H1 (cell line): ENCODE measurements around the gene PELI2. TPM values are rescaled to one million over a fixed set of nuclear protein-coding genes. Genes with fewer than 3 reads are reported as not detected.

Experiments
- CTCF ChIA-PET: fragments of 300-600 bp; sonication (Branson Sonifier 250); formaldehyde crosslinking; loops from one replicate; lab custom pipeline; 2021; ENCODE audit not compliant: partially characterized antibody; lab: Charles Lee
- POLR2A ChIA-PET: fragments of 300-600 bp; sonication (Branson Sonifier 250); formaldehyde crosslinking; loops from one replicate; lab custom pipeline; 2021; ENCODE audit warnings: inconsistent platforms; ENCODE audit not compliant: partially characterized antibody; lab: Charles Lee
- DNase-seq, 2 experiments: peaks; one replicate each; pipeline versions ENCODE4 v3.0.0 to v3.0.0-alpha.2; 2010 to 2022; ENCODE audit warnings: low spot score in 2 of 2, low read depth in 1 of 2, mixed read lengths in 1 of 2
- FAIRE-seq: peaks from 2 replicates; lab custom pipeline; 2011; peaks lifted over from hg19 to GRCh38; lab: Jason Lieb, UNC
- H2AFZ ChIP-seq: 2 replicates; pipeline ENCODE4 v1.8.1; 2012; ENCODE audit warnings: low read length, inconsistent platforms
- H2AK5ac ChIP-seq: 2 replicates; pipeline ENCODE4 v1.6.1; 2013; ENCODE audit warnings: low read depth, low read length
- H2BK120ac ChIP-seq: replicated peaks from 2 replicates; pipeline ENCODE3; 2013; ENCODE audit warnings: low read depth, low read length, inconsistent platforms
- H2BK12ac ChIP-seq: 2 replicates; pipeline ENCODE4 v1.6.1; 2013; ENCODE audit warnings: low read depth, low read length
- H2BK15ac ChIP-seq: 2 replicates; pipeline ENCODE4 v1.6.1; 2013; ENCODE audit warnings: low read length
- H2BK20ac ChIP-seq: 2 replicates; pipeline ENCODE4 v1.6.1; 2013; ENCODE audit warnings: low read length
- H2BK5ac ChIP-seq: 2 replicates; pipeline ENCODE4 v1.6.1; 2013; ENCODE audit warnings: low read depth, low read length
- H3K14ac ChIP-seq: 2 replicates; pipeline ENCODE4 v1.6.1; 2013; ENCODE audit warnings: inconsistent platforms; ENCODE audit not compliant: insufficient read length
- H3K18ac ChIP-seq: 2 replicates; pipeline ENCODE4 v1.6.1; 2013; ENCODE audit warnings: low read length; ENCODE audit errors: extremely low read depth
- H3K23ac ChIP-seq: 2 replicates; pipeline ENCODE4 v1.6.1; 2013; ENCODE audit warnings: inconsistent platforms; ENCODE audit not compliant: insufficient read length
- H3K23me2 ChIP-seq: 2 replicates; pipeline ENCODE4 v1.6.1; 2013; ENCODE audit warnings: low read depth, low read length
- H3K27ac ChIP-seq: 2 replicates; pipeline ENCODE4 v1.6.1; 2011; ENCODE audit warnings: low read depth, low read length, inconsistent platforms
- H3K27me3 ChIP-seq, 4 experiments: replicated peaks in 1 of 4; 1 replicate in 1 of 4; 2 replicates in 3 of 4; pipeline versions ENCODE4 v1.6.1 to v1.8.1; 2011 to 2013; ENCODE audit warnings: low read length in 3 of 4, mild to moderate bottlenecking in 3 of 4, inconsistent platforms in 2 of 4, mixed read lengths in 2 of 4, moderate library complexity in 1 of 4; ENCODE audit not compliant: control insufficient read depth in 3 of 4, insufficient read depth in 3 of 4; ENCODE audit errors: extremely low read depth in 1 of 4
- H3K36me3 ChIP-seq, 4 experiments: 2 replicates each; pipeline versions ENCODE4 v1.6.1 to v1.8.1; 2011 to 2013; ENCODE audit warnings: mild to moderate bottlenecking in 4 of 4, low read length in 3 of 4, moderate library complexity in 2 of 4, control low read depth in 1 of 4, inconsistent platforms in 1 of 4; ENCODE audit not compliant: insufficient read depth in 4 of 4, control insufficient read depth in 2 of 4
- H3K4ac ChIP-seq: replicated peaks from 2 replicates; pipeline ENCODE3; 2013; ENCODE audit warnings: low read length, low read depth, mixed read lengths, inconsistent platforms; ENCODE audit not compliant: insufficient read length
- H3K4me1 ChIP-seq, 4 experiments: replicated peaks in 1 of 4; 1 replicate in 1 of 4; 2 replicates in 3 of 4; pipeline versions ENCODE4 v1.6.1 to v1.8.1; 2011 to 2013; ENCODE audit warnings: low read length in 3 of 4, inconsistent platforms in 2 of 4, mixed read lengths in 1 of 4; ENCODE audit not compliant: insufficient read depth in 4 of 4, control insufficient read depth in 3 of 4
- H3K4me2 ChIP-seq, 2 experiments: 2 replicates each; pipeline versions ENCODE4 v1.6.1 to v1.8.1; 2011 to 2013; ENCODE audit warnings: low read depth in 2 of 2, low read length in 2 of 2, control low read depth in 1 of 2, inconsistent platforms in 1 of 2, mild to moderate bottlenecking in 1 of 2; ENCODE audit not compliant: insufficient read depth in 1 of 2
- H3K4me3 ChIP-seq, 4 experiments: fragments of 200-600, 300-600 bp in 1 of 4; sonication (generic), shearing (Covaris generic), sonication (Bioruptor Twin) in 1 of 4; 2 replicates each; pipeline versions ENCODE4 v1.5.1 to v1.8.1; 2011 to 2016; ENCODE audit warnings: low read length in 4 of 4, low read depth in 3 of 4, control low read depth in 2 of 4, inconsistent platforms in 2 of 4, mild to moderate bottlenecking in 2 of 4, mixed read lengths in 1 of 4, moderate library complexity in 1 of 4; ENCODE audit not compliant: insufficient read depth in 2 of 4; ENCODE audit errors: extremely low read depth in 1 of 4
- H3K56ac ChIP-seq: replicated peaks from 2 replicates; pipeline ENCODE3; 2013; ENCODE audit warnings: low read depth, mild to moderate bottlenecking, mixed read lengths, low read length, inconsistent platforms; ENCODE audit not compliant: insufficient read length
- H3K79me1 ChIP-seq: 2 replicates; pipeline ENCODE4 v1.6.1; 2013; ENCODE audit warnings: low read depth, low read length, control low read depth
- H3K79me2 ChIP-seq, 2 experiments: 2 replicates each; pipeline versions ENCODE4 v1.6.1 to v1.8.1; 2012 to 2013; ENCODE audit warnings: low read length in 2 of 2, mild to moderate bottlenecking in 2 of 2, inconsistent platforms in 1 of 2; ENCODE audit not compliant: insufficient read depth in 2 of 2, control insufficient read depth in 1 of 2
- H3K9ac ChIP-seq, 4 experiments: replicated peaks in 1 of 4; 1 replicate in 1 of 4; 2 replicates in 3 of 4; pipeline versions ENCODE4 v1.6.1 to v1.8.1; 2011 to 2013; ENCODE audit warnings: low read depth in 3 of 4, low read length in 3 of 4, control low read depth in 2 of 4, mild to moderate bottlenecking in 2 of 4, moderate library complexity in 2 of 4, inconsistent platforms in 1 of 4; ENCODE audit errors: extremely low read depth in 1 of 4
- H3K9me3 ChIP-seq, 2 experiments: 2 replicates each; pipeline versions ENCODE4 v1.6.1 to v1.8.1; 2012 to 2013; ENCODE audit warnings: mild to moderate bottlenecking in 2 of 2, moderate library complexity in 2 of 2, control low read depth in 1 of 2, inconsistent platforms in 1 of 2, low read depth in 1 of 2, low read length in 1 of 2, mixed read lengths in 1 of 2; ENCODE audit not compliant: insufficient read depth in 2 of 2
- H4K20me1 ChIP-seq, 2 experiments: replicated peaks in 1 of 2; 2 replicates each; pipeline versions ENCODE3 to v1.8.1; 2011 to 2013; ENCODE audit warnings: inconsistent platforms in 2 of 2, low read length in 2 of 2, mild to moderate bottlenecking in 1 of 2; ENCODE audit not compliant: insufficient read depth in 2 of 2, control insufficient read depth in 1 of 2
- H4K5ac ChIP-seq: 2 replicates; pipeline ENCODE4 v1.6.1; 2013; ENCODE audit warnings: low read length, low read depth, mixed read lengths, inconsistent platforms; ENCODE audit not compliant: insufficient read length
- H4K8ac ChIP-seq: 2 replicates; pipeline ENCODE4 v1.8.0; 2013; ENCODE audit warnings: mild to moderate bottlenecking, moderate library complexity, low read length, inconsistent platforms; ENCODE audit not compliant: insufficient read depth; ENCODE audit errors: extremely low read depth
- H4K91ac ChIP-seq: replicated peaks from 2 replicates; pipeline ENCODE3; 2013; ENCODE audit warnings: low read length, mixed read lengths, inconsistent platforms; ENCODE audit not compliant: insufficient read length
- EP300 ChIP-seq, 2 experiments: IDR thresholded peaks; 1 replicate in 1 of 2; 2 replicates in 1 of 2; pipeline ENCODE4 v1.6.1; 2011 to 2012; ENCODE audit warnings: low read depth in 2 of 2, low read length in 2 of 2, mild to moderate bottlenecking in 2 of 2, borderline replicate concordance in 1 of 2, inconsistent platforms in 1 of 2, moderate library complexity in 1 of 2
- RAD21 ChIP-seq, 2 experiments: IDR thresholded peaks in 1 of 2; conservative IDR thresholded peaks in 1 of 2; 2 replicates each; pipeline ENCODE4 v1.6.1; 2011; ENCODE audit warnings: low read depth in 2 of 2, low read length in 2 of 2, improper control_type of control experiment in 1 of 2, inconsistent platforms in 1 of 2, mild to moderate bottlenecking in 1 of 2, moderate library complexity in 1 of 2
- RXRA ChIP-seq: IDR thresholded peaks from 2 replicates; pipeline ENCODE4 v1.6.1; 2011; ENCODE audit warnings: low read depth, mild to moderate bottlenecking, low read length, moderate library complexity; ENCODE audit not compliant: insufficient read depth
- WGBS, 2 experiments: shearing (Covaris generic) in 1 of 2; methylation state at CpG; one replicate each; pipeline versions ENCODE4 v1.1.6 to v1.1.7; 2013 to 2015; ENCODE audit warnings: low lambda C conversion rate in 2 of 2, mixed read lengths in 2 of 2, inconsistent platforms in 1 of 2, low coverage in 1 of 2, missing lambda C conversion rate in 1 of 2; ENCODE audit not compliant: insufficient replicate concordance in 2 of 2, insufficient coverage in 1 of 2, insufficient read length in 1 of 2; ENCODE audit errors: extremely low coverage in 1 of 2, missing lambda C conversion rate in 1 of 2; 5-methylcytosine and 5-hydroxymethylcytosine counted together
- polyA plus RNA-seq, 7 experiments: library from polyadenylated mRNA; depleted of rRNA in 3 of 7; stranded (reverse) in 5 of 7; unstranded in 2 of 7; fragments of >200 nt in 5 of 7; fragments of 200-250 nt in 2 of 7; gene quantifications; 1 replicate in 5 of 7; 2 replicates in 1 of 7; 4 replicates in 1 of 7; pipeline versions ENCODE4 v1.2.1 to v1.2.3, GENCODE V29; 2011 to 2013; ENCODE audit warnings: missing spikeins in 2 of 7, mixed read lengths in 2 of 7
- total RNA-seq: library from RNA; stranded (reverse); fragmentation: NEBNext Ultra II Directional; extraction: Animal tissue kit (Norgen Biotek cat#: 25700); gene quantifications from 2 replicates; pipeline ENCODE4 v1.2.1, GENCODE V29; 2021
- TF ChIP-seq, protein P1 (sequence below), 3 experiments: IDR thresholded peaks; 1 replicate in 2 of 3; 2 replicates in 1 of 3; pipeline versions ENCODE4 v1.5.1 to v1.6.1; 2011; ENCODE audit warnings: low read length in 3 of 3, mild to moderate bottlenecking in 3 of 3, inconsistent platforms in 2 of 3, low read depth in 1 of 3, moderate library complexity in 1 of 3; ENCODE audit not compliant: insufficient read depth in 1 of 3; ENCODE audit errors: control extremely low read depth in 1 of 3

Gene PELI2
- total and polyA plus RNA-seq, 2 of the 8 experiments (the other 6 are each of a cell fraction or from before 2014, with no cell fraction given) = 14.6 to 25.7 TPM

DNA sequence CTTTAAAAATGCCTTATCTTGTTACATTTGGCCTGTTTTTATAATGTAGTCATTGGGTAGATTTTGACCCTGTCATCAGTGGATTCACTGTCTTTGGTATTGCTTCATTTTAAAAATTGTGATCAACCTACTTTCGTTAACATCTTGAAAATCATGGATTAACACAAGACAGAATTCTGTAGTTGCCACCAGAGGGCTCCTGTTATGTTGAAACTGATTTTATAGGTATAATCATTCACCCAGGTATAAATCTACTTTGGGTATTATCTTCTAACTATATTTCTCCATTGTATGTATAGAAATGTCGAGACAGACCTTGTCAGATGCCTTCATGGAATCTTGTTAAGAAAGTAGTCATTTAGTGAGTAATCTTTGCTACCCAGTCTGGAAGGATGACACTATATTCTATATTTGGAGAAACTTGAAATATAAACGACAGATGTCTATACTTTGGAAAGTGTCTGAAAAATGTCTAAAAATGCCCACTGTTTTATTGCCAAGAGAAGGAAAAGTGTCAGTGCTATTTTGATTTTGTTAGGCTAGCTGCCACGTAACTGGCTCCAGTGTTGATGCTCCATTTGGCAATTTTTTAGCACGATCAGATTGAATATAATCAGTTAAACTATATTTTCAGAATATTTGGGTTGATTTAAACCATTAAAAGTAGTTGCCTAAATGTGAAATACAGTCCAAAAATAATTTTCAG lies 129.4 kb downstream of the PELI2 start:
- DNase-seq (no peak), FAIRE-seq (no peak)
- H3K27ac ChIP-seq = no peak overlapping the region
- H2BK12ac ChIP-seq = no peak overlapping the region
- ChIA-PET POLR2A (no interaction called here), CTCF (no interaction called here)
- no peak overlapping the region for H3K56ac ChIP-seq
- no peaks in the 10 kb centered on the region for H3K23me2 ChIP-seq
- H4K91ac ChIP-seq = no peak overlapping the region
- H2BK15ac ChIP-seq = no peak overlapping the region
- no peaks in the 10 kb centered on the region for H3K27me3 ChIP-seq
- WGBS, 2 experiments = 74% methylated on average over 5 of the region's 5 CpGs; no CpG with 5 or more reads in 1 of the 2 experiments
- no peak overlapping the region for H4K8ac ChIP-seq
- H3K79me2 ChIP-seq = no peaks in the 10 kb centered on the region
- H3K4ac ChIP-seq = no peak overlapping the region
- no peak overlapping the region for H3K18ac ChIP-seq
- no peak overlapping the region for H2AK5ac ChIP-seq
- H2BK20ac ChIP-seq = no peak overlapping the region
- H3K4me2 ChIP-seq = no peak overlapping the region
- H3K23ac ChIP-seq = no peak overlapping the region
- H3K79me1 ChIP-seq = no peaks in the 10 kb centered on the region
- TF ChIP-seq RAD21 (IDR thresholded peaks at IDR 0.05 in 1 of 2, conservative IDR thresholded peaks at IDR 0.05 in 1 of 2; ENCODE audit: low read depth in 2 of 2, low read length in 2 of 2) = peak in 1 of 2 experiments; percentile 20; a peak in 2 of 4 replicates
- no peak for TF ChIP-seq RXRA
- no peak for TF ChIP-seq EP300 (IDR thresholded peaks at IDR 0.05; ENCODE audit: borderline replicate concordance in 1 of 2, low read depth in 2 of 2, low read length in 2 of 2)
- TF ChIP-seq, protein P1, sequence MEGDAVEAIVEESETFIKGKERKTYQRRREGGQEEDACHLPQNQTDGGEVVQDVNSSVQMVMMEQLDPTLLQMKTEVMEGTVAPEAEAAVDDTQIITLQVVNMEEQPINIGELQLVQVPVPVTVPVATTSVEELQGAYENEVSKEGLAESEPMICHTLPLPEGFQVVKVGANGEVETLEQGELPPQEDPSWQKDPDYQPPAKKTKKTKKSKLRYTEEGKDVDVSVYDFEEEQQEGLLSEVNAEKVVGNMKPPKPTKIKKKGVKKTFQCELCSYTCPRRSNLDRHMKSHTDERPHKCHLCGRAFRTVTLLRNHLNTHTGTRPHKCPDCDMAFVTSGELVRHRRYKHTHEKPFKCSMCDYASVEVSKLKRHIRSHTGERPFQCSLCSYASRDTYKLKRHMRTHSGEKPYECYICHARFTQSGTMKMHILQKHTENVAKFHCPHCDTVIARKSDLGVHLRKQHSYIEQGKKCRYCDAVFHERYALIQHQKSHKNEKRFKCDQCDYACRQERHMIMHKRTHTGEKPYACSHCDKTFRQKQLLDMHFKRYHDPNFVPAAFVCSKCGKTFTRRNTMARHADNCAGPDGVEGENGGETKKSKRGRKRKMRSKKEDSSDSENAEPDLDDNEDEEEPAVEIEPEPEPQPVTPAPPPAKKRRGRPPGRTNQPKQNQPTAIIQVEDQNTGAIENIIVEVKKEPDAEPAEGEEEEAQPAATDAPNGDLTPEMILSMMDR (IDR thresholded peaks at IDR 0.05; ENCODE audit: control extremely low read depth in 1 of 3, insufficient read depth in 1 of 3, low read depth in 1 of 3, low read length in 3 of 3) = peak in 1 of 3 experiments; percentile 27; a peak in 1 of 4 replicates
- H4K5ac ChIP-seq = no peak overlapping the region
- no peak overlapping the region for H2BK120ac ChIP-seq
- H3K4me3 ChIP-seq = no peak overlapping the region
- no peaks in the 10 kb centered on the region for H3K9me3 ChIP-seq
- H3K36me3 ChIP-seq = no peaks in the 10 kb centered on the region
- no peaks in the 10 kb centered on the region for H4K20me1 ChIP-seq
- no peak overlapping the region for H3K9ac ChIP-seq
- H3K14ac ChIP-seq = no peak overlapping the region
- H2AFZ ChIP-seq = no peak overlapping the region
- H2BK5ac ChIP-seq = no peak overlapping the region
- H3K4me1 ChIP-seq = peaks cover 0 to 3% (median 0%) of the 10 kb centered on the region in 4 experiments; a peak in 1 of 7 replicates
